HCT116 (cell line): Measurements from ENCODE around the gene MYH8. TPM values are rescaled to one million over a fixed set of nuclear protein-coding genes. Genes with fewer than 3 reads are reported as not detected.

Experiments
- ATAC-seq: fragments of 200-7000 bp; cut with Tn5 transposase; 2 replicates; pipeline ENCODE4 v1.9.1; 2020; ENCODE audit warnings: mild to moderate bottlenecking, moderate library complexity
- BruUV-seq: library from RNA; stranded (reverse); fragments of 400-500 nt; replicated peaks from 2 replicates; lab custom pipeline; 2021; lab: Mats Ljungman, UMichigan
- CTCF ChIA-PET: fragments of 300-600 bp; sonication (Branson Sonifier 250); formaldehyde crosslinking; loops from one replicate; lab custom pipeline; 2021; ENCODE audit warnings: antibody characterized with exemption; lab: Charles Lee
- POLR2A ChIA-PET: fragments of 300-600, 350-600 bp; sonication (Branson Sonifier 250); formaldehyde crosslinking; loops from one replicate; lab custom pipeline; 2021; ENCODE audit warnings: antibody characterized with exemption; lab: Charles Lee
- RAD21 ChIA-PET, 2 experiments: fragments of 300-600 bp; sonication (Branson Sonifier 250); formaldehyde crosslinking; loops; one replicate each; lab custom pipeline; 2023; ENCODE audit warnings: low total read pairs in 2 of 2; ENCODE audit not compliant: uncharacterized antibody in 2 of 2, unreplicated experiment in 2 of 2, low non-redundant PET in 1 of 2; lab: Charles Lee
- DNase-seq: peaks from one replicate; pipeline ENCODE4 v3.0.0-alpha.2; 2010; ENCODE audit warnings: low read depth, low spot score
- H2AFZ ChIP-seq: fragments of 200-600 bp; shearing (Covaris generic), sonication (generic); 2 replicates; pipeline ENCODE4 v1.6.1; 2017; ENCODE audit warnings: low read depth, mixed run types, mixed read lengths, antibody characterized with exemption, low read length; ENCODE audit not compliant: poor library complexity, severe bottlenecking
- H3K27ac ChIP-seq: 2 replicates; pipeline ENCODE4 v1.5.1; 2012; ENCODE audit warnings: low read depth, low read length
- H3K27me3 ChIP-seq: fragments of 200-600 bp; sonication (generic); 2 replicates; pipeline ENCODE4 v1.6.1; 2016; ENCODE audit warnings: mixed run types, low read length, mixed read lengths; ENCODE audit not compliant: insufficient read depth
- H3K36me3 ChIP-seq, 2 experiments: fragments of 200-500 bp in 1 of 2; fragments of 200-600 bp in 1 of 2; sonication (Bioruptor generic) in 1 of 2; sonication (generic) in 1 of 2; 2 replicates each; pipeline versions ENCODE4 v1.5.1 to v1.6.1; 2014 to 2016; ENCODE audit warnings: low read length in 2 of 2, inconsistent platforms in 1 of 2, mixed read lengths in 1 of 2, mixed run types in 1 of 2; ENCODE audit not compliant: insufficient read depth in 2 of 2, control insufficient read depth in 1 of 2
- H3K4me1 ChIP-seq, 2 experiments: fragments of 200-600 bp in 1 of 2; sonication (generic) in 1 of 2; 2 replicates each; pipeline versions ENCODE4 v1.5.1 to v1.6.1; 2012 to 2017; ENCODE audit warnings: low read length in 2 of 2, inconsistent platforms in 1 of 2, mild to moderate bottlenecking in 1 of 2, mixed read lengths in 1 of 2, mixed run types in 1 of 2, moderate library complexity in 1 of 2; ENCODE audit not compliant: insufficient read depth in 2 of 2, control insufficient read depth in 1 of 2
- H3K4me2 ChIP-seq: fragments of 200-600 bp; sonication (generic); 2 replicates; pipeline ENCODE4 v1.6.1; 2017; ENCODE audit warnings: mixed run types, low read length, mixed read lengths
- H3K4me3 ChIP-seq, 2 experiments: fragments of 200-600 bp in 1 of 2; sonication (generic) in 1 of 2; replicated peaks in 1 of 2; 2 replicates each; pipeline ENCODE4 v1.5.1; 2011 to 2016; ENCODE audit warnings: low read length in 2 of 2, control low read depth in 1 of 2, low read depth in 1 of 2, mild to moderate bottlenecking in 1 of 2, mixed read lengths in 1 of 2, mixed run types in 1 of 2
- H3K79me2 ChIP-seq: fragments of 200-600 bp; sonication (generic); 2 replicates; pipeline ENCODE4 v1.6.1; 2017; ENCODE audit warnings: mild to moderate bottlenecking, mixed run types, low read length, moderate library complexity, mixed read lengths; ENCODE audit not compliant: insufficient read depth
- H3K9ac ChIP-seq: fragments of 200-600 bp; sonication (generic); 2 replicates; pipeline ENCODE4 v1.6.1; 2016; ENCODE audit warnings: low read length, mixed read lengths
- H3K9me2 ChIP-seq: fragments of 200-600 bp; sonication (generic), shearing (Covaris generic); 2 replicates; pipeline ENCODE4 v1.6.1; 2017; ENCODE audit warnings: mixed run types, mild to moderate bottlenecking, moderate library complexity; ENCODE audit not compliant: insufficient read depth
- H3K9me3 ChIP-seq, 2 experiments: fragments of 200-500 bp in 1 of 2; fragments of 200-600 bp in 1 of 2; sonication (Bioruptor generic) in 1 of 2; sonication (generic) in 1 of 2; 2 replicates each; pipeline ENCODE4 v1.6.1; 2014 to 2017; ENCODE audit warnings: low read length in 2 of 2, mixed read lengths in 2 of 2, inconsistent platforms in 1 of 2, low read depth in 1 of 2, mild to moderate bottlenecking in 1 of 2, mixed run types in 1 of 2, moderate library complexity in 1 of 2; ENCODE audit not compliant: control insufficient read depth in 1 of 2, insufficient read depth in 1 of 2
- H4K20me1 ChIP-seq: fragments of 200-600 bp; sonication (generic), shearing (Covaris generic); 2 replicates; pipeline ENCODE4 v1.6.1; 2017; ENCODE audit warnings: mixed run types, mild to moderate bottlenecking, moderate library complexity; ENCODE audit not compliant: insufficient read depth
- EGR1 ChIP-seq: IDR thresholded peaks from 2 replicates; pipeline ENCODE4 v1.6.1; 2012; ENCODE audit warnings: low read depth
- EZH2 ChIP-seq: fragments of 200-600 bp; sonication (generic); IDR thresholded peaks from 2 replicates; pipeline ENCODE4 v1.6.1; 2017; ENCODE audit warnings: antibody characterized with exemption, mixed run types
- JUND ChIP-seq: IDR thresholded peaks from 2 replicates; pipeline ENCODE4 v1.6.1; 2012
- POLR2A ChIP-seq: IDR thresholded peaks from 2 replicates; pipeline ENCODE4 v1.7.0; 2011; ENCODE audit warnings: borderline replicate concordance; ENCODE audit not compliant: insufficient read depth, insufficient read length; ENCODE audit errors: extremely low read depth
- SP1 ChIP-seq: IDR thresholded peaks from 2 replicates; pipeline ENCODE4 v1.6.1; 2012; ENCODE audit warnings: low read depth
- ZFX ChIP-seq: fragments of 450-650 bp; IDR thresholded peaks from 2 replicates; pipeline ENCODE4 v1.6.1; 2017
- intact Hi-C: fragments of 100-400 bp; cut with micrococcal nuclease; formaldehyde crosslinking; loops from 2 replicates; pipeline ENCODE4 v1.10.0; 2022
- total RNA-seq: library from RNA; stranded (reverse); gene quantifications from one replicate; pipeline ENCODE4 v1.2.1, GENCODE V29; 2021; ENCODE audit not compliant: unreplicated experiment
- TF ChIP-seq, protein P1 (sequence below): IDR thresholded peaks from 2 replicates; pipeline ENCODE4 v1.6.1; 2011; ENCODE audit warnings: mild to moderate bottlenecking, low read length, moderate library complexity; ENCODE audit not compliant: insufficient replicate concordance; ENCODE audit errors: extremely low read depth
- TF ChIP-seq, protein P2 (sequence below), 3 experiments: fragments of 200-600 bp in 1 of 3; sonication (generic) in 1 of 3; IDR thresholded peaks in 2 of 3; conservative IDR thresholded peaks in 1 of 3; 2 replicates each; pipeline ENCODE4 v1.5.1; 2012 to 2017; ENCODE audit warnings: low read depth in 2 of 3, low read length in 2 of 3, antibody characterized with exemption in 1 of 3, borderline replicate concordance in 1 of 3, control low read depth in 1 of 3, mild to moderate bottlenecking in 1 of 3, mixed read lengths in 1 of 3, mixed run types in 1 of 3, moderate library complexity in 1 of 3; ENCODE audit not compliant: insufficient read depth in 1 of 3

Gene MYH8
- total RNA-seq, 1 experiment from 2014 or later = not detected

DNA sequence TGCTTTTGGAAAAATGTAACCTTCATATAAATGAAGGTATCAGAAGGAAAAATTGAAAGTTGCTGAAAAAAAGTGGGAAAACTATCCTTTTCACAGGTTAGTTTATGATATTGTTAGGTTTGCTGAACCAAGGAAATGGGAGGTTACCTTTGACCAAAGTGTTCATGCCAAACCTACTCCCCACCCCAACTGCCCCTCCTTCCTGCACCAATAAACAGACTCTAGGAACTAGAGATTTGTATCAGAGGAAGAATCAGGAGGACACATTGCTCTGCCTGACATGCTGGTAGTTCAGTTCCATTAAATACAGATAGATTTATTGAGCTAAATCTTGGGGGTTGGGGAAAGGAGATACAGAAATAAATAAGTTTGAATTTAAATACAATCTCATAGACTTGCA, 18.2 kb downstream of the MYH8 start (continued):
- no peak for TF ChIP-seq JUND
- TF ChIP-seq ZFX = no peak
- TF ChIP-seq, protein P1, sequence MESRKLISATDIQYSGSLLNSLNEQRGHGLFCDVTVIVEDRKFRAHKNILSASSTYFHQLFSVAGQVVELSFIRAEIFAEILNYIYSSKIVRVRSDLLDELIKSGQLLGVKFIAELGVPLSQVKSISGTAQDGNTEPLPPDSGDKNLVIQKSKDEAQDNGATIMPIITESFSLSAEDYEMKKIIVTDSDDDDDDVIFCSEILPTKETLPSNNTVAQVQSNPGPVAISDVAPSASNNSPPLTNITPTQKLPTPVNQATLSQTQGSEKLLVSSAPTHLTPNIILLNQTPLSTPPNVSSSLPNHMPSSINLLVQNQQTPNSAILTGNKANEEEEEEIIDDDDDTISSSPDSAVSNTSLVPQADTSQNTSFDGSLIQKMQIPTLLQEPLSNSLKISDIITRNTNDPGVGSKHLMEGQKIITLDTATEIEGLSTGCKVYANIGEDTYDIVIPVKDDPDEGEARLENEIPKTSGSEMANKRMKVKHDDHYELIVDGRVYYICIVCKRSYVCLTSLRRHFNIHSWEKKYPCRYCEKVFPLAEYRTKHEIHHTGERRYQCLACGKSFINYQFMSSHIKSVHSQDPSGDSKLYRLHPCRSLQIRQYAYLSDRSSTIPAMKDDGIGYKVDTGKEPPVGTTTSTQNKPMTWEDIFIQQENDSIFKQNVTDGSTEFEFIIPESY = no peak
- no peak for TF ChIP-seq EGR1
- TF ChIP-seq EZH2 = no peak
- no peak for TF ChIP-seq SP1
- no peak for TF ChIP-seq POLR2A

DNA sequence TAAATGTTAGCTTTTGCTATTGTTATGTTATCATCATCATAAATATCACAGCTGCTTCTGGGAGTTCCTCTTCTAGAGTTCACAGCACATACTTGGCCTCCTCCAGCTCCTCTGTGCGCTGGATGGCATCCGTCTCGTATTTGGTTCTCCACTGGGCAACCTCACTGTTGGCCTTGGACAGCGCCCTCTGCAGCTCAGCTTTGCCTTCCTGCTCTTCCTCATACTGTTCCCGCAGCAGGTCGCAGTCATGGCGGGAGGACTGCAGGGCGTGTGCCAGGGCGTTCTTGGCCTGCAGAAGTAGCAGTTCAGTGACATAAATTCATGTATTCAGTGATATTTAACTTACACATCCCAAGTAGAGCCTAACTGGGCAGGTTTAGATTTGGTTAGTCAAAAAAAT, 23.4 kb downstream of the MYH8 start:
- DNase-seq = no peak
- no peak overlapping the region for H2AFZ ChIP-seq
- intact Hi-C loops = no loop called here
- no peak for ATAC-seq
- no peaks in the 10 kb centered on the region for H3K9me2 ChIP-seq
- H3K9me3 ChIP-seq = no peaks in the 10 kb centered on the region
- CTCF ChIA-PET = no interaction called here
- no peaks in the 10 kb centered on the region for H3K27me3 ChIP-seq
- H3K4me2 ChIP-seq = no peak overlapping the region
- no peak overlapping the region for H3K4me3 ChIP-seq
- H3K9ac ChIP-seq = no peak overlapping the region
- H4K20me1 ChIP-seq = no peaks in the 10 kb centered on the region; the same call in 1 of the 2 replicates
- H3K36me3 ChIP-seq = no peaks in the 10 kb centered on the region
- POLR2A ChIA-PET = no interaction called here
- RAD21 ChIA-PET = no interaction called here
- no peaks in the 10 kb centered on the region for H3K4me1 ChIP-seq
- TF ChIP-seq, protein P2, sequence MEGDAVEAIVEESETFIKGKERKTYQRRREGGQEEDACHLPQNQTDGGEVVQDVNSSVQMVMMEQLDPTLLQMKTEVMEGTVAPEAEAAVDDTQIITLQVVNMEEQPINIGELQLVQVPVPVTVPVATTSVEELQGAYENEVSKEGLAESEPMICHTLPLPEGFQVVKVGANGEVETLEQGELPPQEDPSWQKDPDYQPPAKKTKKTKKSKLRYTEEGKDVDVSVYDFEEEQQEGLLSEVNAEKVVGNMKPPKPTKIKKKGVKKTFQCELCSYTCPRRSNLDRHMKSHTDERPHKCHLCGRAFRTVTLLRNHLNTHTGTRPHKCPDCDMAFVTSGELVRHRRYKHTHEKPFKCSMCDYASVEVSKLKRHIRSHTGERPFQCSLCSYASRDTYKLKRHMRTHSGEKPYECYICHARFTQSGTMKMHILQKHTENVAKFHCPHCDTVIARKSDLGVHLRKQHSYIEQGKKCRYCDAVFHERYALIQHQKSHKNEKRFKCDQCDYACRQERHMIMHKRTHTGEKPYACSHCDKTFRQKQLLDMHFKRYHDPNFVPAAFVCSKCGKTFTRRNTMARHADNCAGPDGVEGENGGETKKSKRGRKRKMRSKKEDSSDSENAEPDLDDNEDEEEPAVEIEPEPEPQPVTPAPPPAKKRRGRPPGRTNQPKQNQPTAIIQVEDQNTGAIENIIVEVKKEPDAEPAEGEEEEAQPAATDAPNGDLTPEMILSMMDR (IDR thresholded peaks at IDR 0.05 in 2 of 3, conservative IDR thresholded peaks at IDR 0.05 in 1 of 3; ENCODE audit: borderline replicate concordance in 1 of 3, insufficient read depth in 1 of 3, low read depth in 2 of 3, low read length in 2 of 3) = peak in 2 of 3 experiments; percentile 37 to 46; a peak in 4 of 6 replicates
- no peak for TF ChIP-seq ZFX
- TF ChIP-seq, all 23 proteins: peak for 1
- BruUV-seq = no TSS peak
- Histone ChIP-seq H3K79me2 (no peaks in the 10 kb centered on the region), H3K27ac (no peak overlapping the region)
